IPS-20b (cell line): ENCODE results near the gene MDH2.
"Not testable (repeated sequence)": the region's sequence is repeated elsewhere in the genome, so short reads cannot be mapped to it uniquely, and the experiment has no call there.

Source experiments
- H3K27ac ChIP-seq: one replicate; pipeline ENCODE4 v1.5.1; 2013; ENCODE audit warnings: low read length
- H3K27me3 ChIP-seq: 2 replicates; pipeline ENCODE4 v1.6.1; 2013; ENCODE audit warnings: mild to moderate bottlenecking, low read length, inconsistent platforms; ENCODE audit not compliant: insufficient read depth
- H3K36me3 ChIP-seq: 2 replicates; pipeline ENCODE4 v1.6.1; 2013; ENCODE audit warnings: low read depth, mild to moderate bottlenecking, inconsistent platforms, low read length, moderate library complexity; ENCODE audit not compliant: insufficient read depth
- H3K4me1 ChIP-seq: 2 replicates; pipeline ENCODE4 v1.6.1; 2013; ENCODE audit warnings: mild to moderate bottlenecking, control low read depth, inconsistent platforms, low read length, moderate library complexity; ENCODE audit not compliant: insufficient read depth
- H3K4me3 ChIP-seq: 2 replicates; pipeline ENCODE4 v1.5.1; 2013; ENCODE audit warnings: mild to moderate bottlenecking, low read length, inconsistent platforms
- H3K9ac ChIP-seq: 2 replicates; pipeline ENCODE4 v1.6.1; 2013; ENCODE audit warnings: low read depth, mild to moderate bottlenecking, inconsistent platforms, low read length, moderate library complexity
- H3K9me3 ChIP-seq: 2 replicates; pipeline ENCODE4 v1.6.1; 2013; ENCODE audit warnings: mild to moderate bottlenecking, low read depth, low read length, inconsistent platforms; ENCODE audit not compliant: insufficient read depth

MDH2 gene

DNA sequence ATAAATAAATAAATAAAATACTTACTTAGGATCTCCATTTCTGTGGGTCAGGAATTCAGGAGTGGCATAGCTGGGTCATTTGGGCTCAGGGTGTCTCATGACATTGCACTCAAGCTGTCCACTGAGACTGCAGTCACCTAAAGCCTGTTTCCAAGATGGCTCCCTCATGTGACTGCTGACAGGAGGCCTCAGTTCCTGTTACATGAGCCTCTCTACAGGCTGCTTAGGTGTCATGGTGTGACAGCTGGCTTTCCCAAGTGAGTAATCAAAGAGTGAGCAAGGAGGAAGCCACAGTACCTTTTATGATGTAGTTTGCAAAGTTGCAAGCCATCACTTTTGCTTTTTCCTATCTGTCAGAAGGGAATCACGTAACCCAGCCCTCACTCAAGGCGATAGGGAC lies 55.9 kb downstream of the MDH2 start:
- H3K4me3 ChIP-seq, H3K4me1 ChIP-seq, H3K9me3 ChIP-seq, H3K9ac ChIP-seq, H3K27ac ChIP-seq, H3K27me3 ChIP-seq, H3K36me3 ChIP-seq: not testable (repeated sequence)

DNA sequence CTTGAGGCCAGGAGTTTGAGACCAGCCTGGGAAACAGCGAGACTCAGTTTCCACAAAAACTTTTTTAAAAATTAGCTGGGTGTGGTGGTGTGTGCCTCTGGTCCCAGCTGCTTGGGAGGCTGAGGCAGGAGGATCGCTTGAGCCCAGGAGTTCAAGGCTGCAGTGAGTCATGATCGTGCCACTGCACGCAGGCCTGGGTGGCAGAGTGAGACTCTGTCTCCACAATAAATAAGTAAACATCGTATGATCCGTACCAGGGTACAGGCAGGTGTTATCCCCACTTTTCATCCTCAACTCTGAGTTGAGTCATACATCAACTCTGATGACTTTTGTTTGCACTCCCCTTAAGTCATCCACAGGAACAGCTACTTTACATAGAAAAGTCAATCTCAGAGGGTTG lies 58.2 kb downstream of the MDH2 start:
- H3K9ac ChIP-seq, H3K4me1 ChIP-seq, H3K36me3 ChIP-seq, H3K27me3 ChIP-seq, H3K9me3 ChIP-seq, H3K27ac ChIP-seq, H3K4me3 ChIP-seq: not testable (repeated sequence)

DNA sequence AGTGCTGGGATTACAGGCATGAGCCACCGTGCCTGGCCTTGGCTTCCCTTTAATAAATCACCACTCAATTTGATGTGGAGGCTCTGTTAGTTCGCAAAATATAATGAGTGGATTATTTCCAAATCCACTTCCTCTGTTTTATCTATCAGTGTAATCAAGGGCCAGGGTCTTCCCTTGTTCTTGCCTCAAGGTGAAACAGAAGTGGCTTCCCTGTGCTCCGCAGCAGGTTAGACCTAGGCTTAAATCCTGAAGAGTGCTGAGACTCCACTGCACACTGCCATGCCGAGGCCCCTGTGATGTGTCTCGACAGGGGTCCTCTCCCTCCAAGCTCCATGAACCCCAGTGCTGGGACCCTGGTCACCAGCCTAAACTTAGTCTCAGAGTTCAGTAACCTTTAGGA lies 59.0 kb downstream of the MDH2 start:
- no peak overlapping the region for H3K9ac ChIP-seq
- H3K4me3 ChIP-seq = no peak overlapping the region
- H3K9me3 ChIP-seq = no peaks in the 10 kb centered on the region
- H3K4me1 ChIP-seq = no peaks in the 10 kb centered on the region; the same call in 1 of the 2 replicates
- no peaks in the 10 kb centered on the region for H3K27me3 ChIP-seq
- H3K27ac ChIP-seq = no peak overlapping the region
- H3K36me3 ChIP-seq = no peaks in the 10 kb centered on the region

GRCh38 chr7:76108540-76109233 lies 60.8 kb downstream of the MDH2 start:
- no peaks in the 10 kb centered on the region for H3K27me3 ChIP-seq
- no peak overlapping the region for H3K9ac ChIP-seq
- H3K4me3 ChIP-seq = no peak overlapping the region
- no peaks in the 10 kb centered on the region for H3K9me3 ChIP-seq
- H3K36me3 ChIP-seq = no peaks in the 10 kb centered on the region
- no peaks in the 10 kb centered on the region; the same call in 1 of the 2 replicates for H3K4me1 ChIP-seq
- no peak overlapping the region for H3K27ac ChIP-seq

DNA sequence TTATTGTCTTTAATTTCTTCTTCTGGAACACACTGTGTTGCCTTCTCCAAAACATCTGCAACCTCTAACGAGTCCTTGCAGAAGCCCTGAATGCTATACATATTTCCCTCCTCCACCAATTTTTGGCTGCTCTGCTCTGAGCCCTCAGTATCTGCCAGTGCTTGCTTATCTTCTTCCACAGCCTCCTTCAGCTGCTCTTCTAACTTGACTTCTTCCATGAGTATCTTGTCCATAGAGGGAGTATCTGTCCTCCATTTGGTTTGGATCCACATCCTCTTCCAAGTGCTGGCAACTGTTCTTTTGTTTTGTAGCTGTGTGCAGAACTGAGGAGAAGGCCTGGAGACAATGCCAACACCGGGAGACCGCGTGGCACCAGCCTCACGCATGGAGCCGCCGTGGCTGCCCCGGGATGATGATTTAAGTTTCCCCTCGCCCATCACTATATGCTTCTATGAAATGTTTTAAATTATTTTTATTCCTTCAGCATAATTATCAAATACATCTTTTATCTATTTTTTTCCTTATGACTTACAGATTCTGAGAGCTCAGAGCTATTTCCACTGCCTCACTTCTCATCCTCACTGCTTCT lies 65.2 kb downstream of the MDH2 start:
- not testable (repeated sequence) for H3K4me1 ChIP-seq, H3K36me3 ChIP-seq, H3K27ac ChIP-seq, H3K9ac ChIP-seq, H3K27me3 ChIP-seq, H3K4me3 ChIP-seq, H3K9me3 ChIP-seq

DNA sequence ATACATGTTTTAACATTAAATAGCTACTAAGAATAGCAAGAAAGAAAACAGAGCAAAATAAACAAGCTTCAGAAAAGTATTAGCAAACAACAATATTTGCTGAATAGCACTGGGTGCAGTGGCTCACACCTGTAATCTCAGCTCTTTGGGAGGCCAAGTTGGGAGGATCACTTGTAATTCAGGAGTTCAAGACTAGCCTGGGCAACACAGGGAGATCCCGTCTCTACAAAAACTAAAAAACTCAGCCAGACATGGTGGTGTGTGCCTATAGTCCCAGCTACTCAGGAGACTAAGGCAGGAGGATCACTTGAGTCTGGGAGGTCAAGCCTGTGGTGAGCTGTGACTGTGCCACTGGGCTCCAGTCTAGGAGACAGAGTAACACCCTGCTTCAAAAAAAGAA lies 66.8 kb downstream of the MDH2 start:
- H3K36me3 ChIP-seq, H3K9me3 ChIP-seq, H3K27ac ChIP-seq, H3K9ac ChIP-seq, H3K4me3 ChIP-seq, H3K27me3 ChIP-seq, H3K4me1 ChIP-seq: not testable (repeated sequence)
